ENCODE results near the gene ZNF710. TPM values are rescaled to one million over a fixed set of nuclear protein-coding genes. Genes with fewer than 3 reads are reported as not detected.

The ZNF710 gene
- total RNA-seq, 1 donor from 2014 or later: 26.8 TPM

DNA sequence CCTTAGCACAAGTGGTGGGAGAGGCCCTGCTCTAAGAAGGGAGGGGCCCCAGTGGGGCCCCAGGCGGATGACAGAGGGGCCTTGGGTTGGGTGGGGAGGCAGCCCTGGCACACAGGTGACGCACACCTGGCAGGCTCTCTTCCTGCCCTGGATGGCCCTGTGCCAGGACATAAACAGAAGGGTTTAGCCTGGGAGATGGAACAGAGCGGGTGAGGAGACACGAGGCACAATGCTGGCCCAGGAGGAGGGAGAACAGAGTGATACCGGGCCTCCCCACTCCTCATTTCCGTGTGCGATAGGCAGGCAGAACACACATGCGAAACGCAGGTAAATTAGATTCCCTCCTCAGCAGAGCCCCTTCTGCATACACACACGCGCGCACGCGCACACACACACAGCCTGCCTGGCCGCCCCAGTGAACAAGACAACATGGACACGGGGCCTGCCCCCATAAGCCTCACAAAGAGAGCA lies 61.4 kb downstream of the ZNF710 start:
- DNase-seq (ENCODE audit: low read depth): no peak
- Histone ChIP-seq H3K27me3 (ENCODE audit: control insufficient read depth, insufficient read depth, low read length) (no peaks in the 10 kb centered on the region), H3K36me3 (ENCODE audit: control insufficient read depth, insufficient read depth, low read length) (no peaks in the 10 kb centered on the region), H3K4me3 (ENCODE audit: low read depth, low read length) (no peak overlapping the region)
- TF ChIP-seq, protein P1, sequence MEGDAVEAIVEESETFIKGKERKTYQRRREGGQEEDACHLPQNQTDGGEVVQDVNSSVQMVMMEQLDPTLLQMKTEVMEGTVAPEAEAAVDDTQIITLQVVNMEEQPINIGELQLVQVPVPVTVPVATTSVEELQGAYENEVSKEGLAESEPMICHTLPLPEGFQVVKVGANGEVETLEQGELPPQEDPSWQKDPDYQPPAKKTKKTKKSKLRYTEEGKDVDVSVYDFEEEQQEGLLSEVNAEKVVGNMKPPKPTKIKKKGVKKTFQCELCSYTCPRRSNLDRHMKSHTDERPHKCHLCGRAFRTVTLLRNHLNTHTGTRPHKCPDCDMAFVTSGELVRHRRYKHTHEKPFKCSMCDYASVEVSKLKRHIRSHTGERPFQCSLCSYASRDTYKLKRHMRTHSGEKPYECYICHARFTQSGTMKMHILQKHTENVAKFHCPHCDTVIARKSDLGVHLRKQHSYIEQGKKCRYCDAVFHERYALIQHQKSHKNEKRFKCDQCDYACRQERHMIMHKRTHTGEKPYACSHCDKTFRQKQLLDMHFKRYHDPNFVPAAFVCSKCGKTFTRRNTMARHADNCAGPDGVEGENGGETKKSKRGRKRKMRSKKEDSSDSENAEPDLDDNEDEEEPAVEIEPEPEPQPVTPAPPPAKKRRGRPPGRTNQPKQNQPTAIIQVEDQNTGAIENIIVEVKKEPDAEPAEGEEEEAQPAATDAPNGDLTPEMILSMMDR (IDR thresholded peaks at IDR 0.05; ENCODE audit: insufficient read depth, low read length, poor library complexity, severe bottlenecking): no peak

DNA sequence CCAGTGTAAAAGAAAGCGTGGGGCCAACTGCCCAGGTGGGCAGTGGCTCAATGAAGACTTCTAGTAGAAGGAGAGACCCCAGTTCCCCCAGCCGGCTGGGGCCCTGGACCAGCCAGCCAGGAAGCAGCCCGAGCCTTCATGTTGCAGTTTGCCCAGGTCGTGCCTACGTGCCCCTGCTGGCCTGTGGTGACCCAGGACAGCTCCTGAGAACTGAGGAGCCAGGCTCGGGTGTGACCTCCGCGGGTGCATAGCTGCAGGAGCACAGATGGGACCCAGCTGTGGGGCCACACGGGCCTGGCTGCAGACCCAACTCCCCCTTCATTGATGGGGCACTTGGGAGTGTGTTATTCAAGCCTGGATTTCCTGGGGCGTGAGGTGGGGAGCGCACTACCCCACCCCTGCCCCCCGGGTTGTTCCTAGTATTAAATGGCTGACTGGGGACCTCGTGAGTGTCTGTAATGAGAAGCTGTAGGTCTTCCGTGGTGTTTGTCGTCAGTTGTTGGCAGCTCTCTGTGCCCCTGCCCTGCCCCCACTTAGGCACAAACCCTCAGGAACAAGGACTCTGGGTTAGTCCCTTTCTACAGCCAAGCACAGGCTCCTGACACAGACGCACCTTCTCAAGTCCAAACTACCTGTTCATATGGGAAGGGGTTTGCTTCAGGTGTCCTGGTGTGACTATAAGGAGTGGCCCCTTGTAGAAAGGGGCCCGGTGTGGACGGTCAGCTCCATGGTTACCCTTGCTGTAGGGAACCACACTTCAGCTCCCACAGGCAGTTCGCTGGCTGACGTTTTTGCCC lies 62.0 kb downstream of the ZNF710 start:
- DNase-seq (ENCODE audit: low read depth): no peak
- Histone ChIP-seq H3K4me3 (ENCODE audit: low read depth, low read length) (no peak overlapping the region), H3K36me3 (ENCODE audit: control insufficient read depth, insufficient read depth, low read length) (no peaks in the 10 kb centered on the region), H3K27me3 (ENCODE audit: control insufficient read depth, insufficient read depth, low read length) (no peaks in the 10 kb centered on the region)
- TF ChIP-seq, protein P1 (IDR thresholded peaks at IDR 0.05; ENCODE audit: insufficient read depth, low read length, poor library complexity, severe bottlenecking): no peak

DNA sequence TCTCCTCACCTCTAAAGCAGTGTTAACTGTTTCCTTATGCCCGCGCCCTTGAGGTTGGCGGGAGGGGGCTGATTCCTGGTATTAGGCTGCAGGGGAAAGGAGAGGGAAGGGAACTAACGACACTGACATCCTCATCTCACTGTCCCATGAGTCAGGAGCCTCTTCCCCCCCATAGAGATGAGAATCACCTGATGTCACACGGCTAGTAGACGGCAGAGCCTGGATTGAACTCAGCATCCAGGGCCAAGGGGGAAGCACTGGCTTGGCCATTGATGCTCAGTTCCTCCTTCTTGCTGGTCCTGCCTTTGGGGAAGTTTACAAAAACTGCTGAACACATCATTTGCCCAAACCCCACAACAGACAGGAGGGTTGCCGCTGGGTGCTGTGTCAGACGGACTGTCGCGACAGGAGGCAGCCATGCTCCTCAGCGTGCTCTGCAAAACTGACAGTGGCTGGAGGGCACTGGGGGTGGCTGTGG lies 62.7 kb downstream of the ZNF710 start:
- Histone ChIP-seq H3K36me3 (ENCODE audit: control insufficient read depth, insufficient read depth, low read length) (no peaks in the 10 kb centered on the region), H3K27me3 (ENCODE audit: control insufficient read depth, insufficient read depth, low read length) (no peaks in the 10 kb centered on the region), H3K4me3 (ENCODE audit: low read depth, low read length) (no peak overlapping the region)
- DNase-seq (ENCODE audit: low read depth): no peak
- TF ChIP-seq, protein P1 (IDR thresholded peaks at IDR 0.05; ENCODE audit: insufficient read depth, low read length, poor library complexity, severe bottlenecking): no peak

DNA sequence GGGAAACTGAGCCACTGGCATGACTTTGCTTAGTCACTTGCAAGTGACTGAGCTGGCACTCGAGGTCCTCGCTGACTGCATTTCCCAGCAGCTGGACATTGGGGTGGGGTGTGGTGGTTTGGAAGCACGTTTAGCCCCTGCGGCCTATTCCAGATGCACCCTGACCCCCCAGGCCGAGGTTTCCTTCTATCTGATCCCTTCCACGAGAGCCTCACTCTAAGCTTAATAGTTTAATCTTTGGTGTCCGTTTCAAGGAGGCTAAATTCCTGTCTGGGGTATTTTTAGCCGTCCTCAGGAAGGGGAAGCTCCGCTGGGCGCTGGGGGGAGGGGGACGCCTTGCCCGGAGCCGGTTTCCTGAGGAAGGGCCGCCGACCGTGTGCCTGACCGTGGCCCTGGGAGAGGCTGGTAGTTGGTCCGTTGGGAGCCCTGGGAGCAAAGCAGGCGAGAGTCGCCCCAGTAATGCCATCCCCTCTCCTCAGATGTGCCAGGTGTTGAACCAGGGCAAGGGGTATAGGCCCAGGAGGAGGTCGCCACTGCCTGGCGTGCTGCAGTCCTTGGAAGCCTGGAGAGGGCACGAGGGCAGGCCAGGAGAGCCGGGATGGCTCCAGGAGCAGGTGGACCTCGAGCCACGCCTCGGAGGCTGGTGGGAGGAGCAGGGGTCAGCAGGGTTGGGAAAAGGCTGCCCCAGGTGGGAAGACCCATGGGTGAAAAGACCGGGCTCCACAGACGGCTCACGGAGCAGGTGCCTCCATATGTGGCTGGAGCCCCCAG lies 64.0 kb downstream of the ZNF710 start:
- Histone ChIP-seq H3K4me3 (ENCODE audit: low read depth, low read length) (no peak overlapping the region), H3K36me3 (ENCODE audit: control insufficient read depth, insufficient read depth, low read length) (no peaks in the 10 kb centered on the region), H3K27me3 (ENCODE audit: control insufficient read depth, insufficient read depth, low read length) (no peaks in the 10 kb centered on the region)
- TF ChIP-seq, protein P1 (IDR thresholded peaks at IDR 0.05; ENCODE audit: insufficient read depth, low read length, poor library complexity, severe bottlenecking): no peak
- DNase-seq (ENCODE audit: low read depth): no peak

DNA sequence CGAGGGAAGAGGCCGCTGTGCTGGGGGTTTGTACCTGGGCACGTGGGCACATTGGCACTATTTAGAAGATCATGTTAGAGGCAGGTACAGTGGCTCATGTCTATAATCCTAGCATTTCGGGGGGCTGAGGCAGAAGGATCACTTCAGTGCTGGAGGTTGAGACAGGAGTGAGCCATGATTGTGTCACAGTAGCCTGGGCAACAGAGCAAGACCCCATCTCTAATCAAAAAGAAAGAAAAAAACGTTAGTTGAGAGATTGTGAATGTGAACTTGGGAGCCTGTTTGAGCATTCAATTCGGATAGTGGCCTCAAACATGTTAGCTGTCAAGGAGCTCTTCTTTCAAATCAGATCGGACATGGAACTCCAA lies 64.5 kb downstream of the ZNF710 start:
- Histone ChIP-seq H3K36me3 (ENCODE audit: control insufficient read depth, insufficient read depth, low read length) (no peaks in the 10 kb centered on the region), H3K27me3 (ENCODE audit: control insufficient read depth, insufficient read depth, low read length) (no peaks in the 10 kb centered on the region), H3K4me3 (ENCODE audit: low read depth, low read length) (no peak overlapping the region)
- TF ChIP-seq, protein P1 (IDR thresholded peaks at IDR 0.05; ENCODE audit: insufficient read depth, low read length, poor library complexity, severe bottlenecking): no peak
- DNase-seq (ENCODE audit: low read depth): no peak
